ENCODE results near the gene MTERF1. TPM values are rescaled to one million over a fixed set of nuclear protein-coding genes. Genes with fewer than 3 reads are reported as not detected.

MTERF1 gene
- 17.1 and 17.5 TPM in 2 replicates for total RNA-seq

DNA sequence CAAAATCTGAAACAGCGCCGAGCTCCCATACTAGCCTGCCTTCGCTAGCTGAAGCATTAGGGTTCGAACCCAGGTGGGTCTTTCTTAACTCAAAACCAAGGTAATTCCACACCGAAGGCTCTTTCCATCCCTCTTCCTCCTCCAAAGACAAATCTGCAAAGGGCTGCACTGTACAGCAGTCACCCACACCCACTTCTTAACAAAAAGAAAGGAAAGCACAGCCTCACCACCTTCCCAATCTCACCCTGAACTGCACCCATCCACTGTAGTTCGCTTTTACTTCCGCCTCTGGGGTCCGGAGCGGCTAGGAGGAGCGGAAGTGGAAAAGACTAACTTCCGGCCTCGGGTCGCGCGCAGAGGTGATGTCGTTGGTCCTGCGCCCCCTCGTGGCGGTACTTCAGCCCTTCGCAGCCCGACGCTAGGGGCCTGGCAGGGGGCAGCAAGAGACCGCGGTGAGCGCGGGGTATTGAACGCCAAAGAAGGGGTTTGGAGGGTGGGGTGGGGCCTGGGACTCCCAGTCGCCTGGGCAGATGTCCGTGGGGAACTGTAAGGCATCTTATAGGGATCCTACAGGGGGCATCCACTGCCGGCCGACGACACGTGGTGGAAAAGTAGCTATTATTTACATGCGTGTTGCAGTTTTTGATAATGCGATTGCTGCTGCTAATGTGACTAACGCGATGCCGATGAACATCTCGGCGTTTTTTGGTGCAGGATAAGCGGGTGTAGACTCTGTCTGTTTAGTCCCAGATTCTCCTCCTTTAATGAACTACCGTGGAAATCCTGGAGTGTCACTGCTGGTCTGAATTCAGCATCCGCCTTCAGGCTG, at the start of gene MTERF1:
MTERF1 (minus strand) TSS at position 290 of the 829 bp plus-strand sequence. CDS start 619 bp downstream, outside the sequence.

Other genes with a start within 250 kb of the MTERF1 start
- 61.0 and 72.4 TPM in 2 replicates for gene AKAP9, start 60.2 kb upstream of the MTERF1 start, total RNA-seq

All from articular chondrocyte of knee joint (primary cell).